Activated CD8-positive, alpha-beta memory T cell treated with anti-CD3 and anti-CD28 coated beads for 1 hour (primary cell): ENCODE measurements around the gene ADAMTS4.

Experiments
- DNase-seq, 2 donors: peaks; one replicate each; pipeline ENCODE4 v3.0.0-alpha.2; 2020; ENCODE audit warnings: low read depth in 1 of 2; ENCODE audit errors: extremely low read depth in 1 of 2

Gene ADAMTS4

GRCh38 chr1:161197560-161198193 is 1.2 kb downstream of the ADAMTS4 start:
- DNase-seq: no peak

DNA sequence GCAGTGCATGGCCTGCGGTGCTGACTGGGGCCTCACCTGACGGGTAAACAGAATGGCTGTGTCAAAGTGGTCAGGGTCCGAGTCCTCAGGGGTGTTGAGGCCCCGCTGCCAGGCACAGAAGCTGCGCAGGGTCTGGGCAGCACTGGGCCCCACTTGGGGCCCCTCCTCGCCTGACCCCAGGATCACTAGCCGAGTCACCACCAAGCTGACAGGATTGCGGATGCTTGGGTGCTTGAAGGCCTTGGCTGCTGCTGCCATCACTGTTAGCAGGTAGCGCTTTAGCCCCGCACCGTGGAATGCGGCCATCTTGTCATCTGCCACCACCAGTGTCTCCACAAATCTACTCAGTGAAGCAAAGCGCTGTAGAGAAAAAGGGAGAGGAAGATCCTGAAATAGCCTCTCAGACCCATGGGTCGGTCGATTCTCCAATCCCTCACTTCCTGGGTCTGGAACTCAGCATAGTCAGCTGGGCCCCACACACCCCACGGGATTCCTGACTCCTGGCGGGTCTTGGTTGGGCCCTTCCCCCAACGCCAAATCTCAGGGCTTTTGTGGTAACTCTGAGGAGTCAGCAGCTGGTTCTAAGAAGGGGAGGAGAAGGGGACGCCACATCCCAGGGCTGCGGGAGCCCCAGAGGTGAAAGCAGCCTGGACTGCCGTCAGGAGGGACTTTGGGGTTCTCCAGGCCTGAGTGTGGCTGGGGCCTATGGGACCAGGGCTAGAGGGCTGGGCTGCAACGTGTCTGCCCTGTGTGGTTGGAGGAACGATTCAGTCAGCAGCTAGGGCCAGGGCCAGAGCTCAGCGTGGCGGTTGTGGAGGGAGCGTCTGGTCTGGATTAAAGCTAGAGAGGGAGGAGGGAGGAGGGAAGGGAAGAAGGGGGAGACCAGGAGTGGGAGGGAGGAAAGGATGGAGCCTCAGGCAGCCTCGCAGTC is 2.1 kb downstream of the ADAMTS4 start:
- no peak for DNase-seq

DNA sequence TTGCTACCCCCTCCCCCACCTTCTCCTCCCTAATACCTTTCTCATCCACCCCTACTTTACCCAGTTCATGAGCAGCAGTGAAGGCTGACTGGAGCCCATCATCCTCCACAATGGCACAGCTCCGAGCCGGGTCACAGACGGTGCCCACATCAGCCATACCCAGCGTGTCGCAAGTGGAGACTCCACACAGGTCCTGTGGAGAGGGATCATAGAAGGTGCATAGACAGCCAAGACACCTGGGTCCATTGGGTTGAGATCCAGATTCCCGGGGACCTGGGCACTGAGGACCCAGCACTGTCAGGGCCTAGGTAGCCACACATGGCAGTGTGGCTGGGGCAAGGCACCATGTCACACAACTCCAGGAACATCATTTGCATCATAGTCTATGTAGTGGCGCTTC is 2.7 kb downstream of the ADAMTS4 start:
- DNase-seq: no peak

GRCh38 chr1:161195171-161195570 is 3.7 kb downstream of the ADAMTS4 start:
- DNase-seq: no peak

- no peak for DNase-seq
Measured at GRCh38 chr1:161193561-161194235, 5.2 kb downstream of the ADAMTS4 start.

DNA sequence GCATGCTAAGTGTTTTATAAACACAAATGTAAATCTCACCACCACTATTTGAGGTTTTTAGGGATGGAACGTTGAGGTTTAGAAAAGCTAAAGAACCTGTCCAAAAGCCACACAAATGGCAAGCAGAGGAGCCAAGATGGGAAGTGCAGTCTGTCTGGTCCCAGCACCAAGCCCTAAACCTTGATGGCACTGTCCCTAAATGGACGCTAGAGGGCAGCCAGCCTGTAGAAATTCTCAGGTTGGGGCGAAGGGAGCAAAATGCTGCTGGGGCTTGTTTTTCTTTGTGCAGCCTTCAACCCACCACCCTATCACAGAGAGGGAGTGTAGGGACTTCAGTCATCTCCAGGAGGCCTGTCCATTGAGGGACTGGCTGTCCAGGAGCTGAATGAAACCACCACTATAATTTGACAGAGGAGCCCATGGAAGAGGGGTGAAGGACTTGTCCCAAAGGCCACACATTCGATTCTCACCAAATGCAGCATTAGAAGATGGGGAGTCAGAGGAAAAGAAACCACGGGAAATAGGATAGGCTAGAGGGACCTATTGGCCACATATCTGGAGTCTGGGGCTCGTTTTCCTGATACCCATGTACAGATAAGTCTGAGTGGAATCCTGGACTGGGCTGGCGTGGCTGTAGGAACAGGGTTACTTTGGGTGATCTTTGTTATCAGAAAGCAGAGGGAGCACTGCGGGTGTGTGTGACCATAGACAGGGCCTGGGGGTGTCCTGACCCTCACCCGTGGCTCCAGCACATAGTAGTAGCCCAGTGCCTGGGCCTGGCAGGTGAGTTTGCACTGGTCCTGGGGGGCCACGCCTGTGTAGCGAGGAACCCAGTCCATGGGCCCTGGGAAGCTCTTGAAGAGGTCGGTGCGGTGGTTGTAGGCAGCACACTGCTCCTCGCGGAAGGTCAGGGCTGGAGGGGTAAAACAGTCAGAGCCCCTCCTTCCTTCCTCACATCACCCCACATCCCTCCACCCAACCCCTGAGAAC is 6.1 kb downstream of the ADAMTS4 start:
- DNase-seq: peak in 1 of 2 donors; percentile 38

DNA sequence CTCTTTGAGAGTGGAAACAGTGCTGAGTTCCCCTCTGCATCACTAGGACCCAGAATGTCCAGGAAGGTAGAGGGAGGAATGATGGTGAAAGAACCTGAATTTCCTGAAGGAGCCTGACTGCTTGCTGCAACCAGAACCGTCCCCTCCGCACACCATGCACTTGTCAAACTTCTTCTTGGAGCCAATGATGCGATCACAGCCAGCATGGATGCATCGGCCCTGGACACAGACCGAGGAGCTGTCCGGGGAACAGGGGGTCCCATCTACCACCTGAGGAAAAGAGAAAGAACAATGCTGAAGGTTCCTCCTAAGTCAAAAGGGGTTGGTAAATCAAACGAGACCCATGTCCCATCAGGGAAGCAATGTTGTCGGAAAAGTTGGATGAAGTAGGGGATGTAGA is 6.9 kb downstream of the ADAMTS4 start:
- DNase-seq: no peak

- no peak for DNase-seq
Measured at GRCh38 chr1:161190962-161191521, 7.8 kb downstream of the ADAMTS4 start.

DNA sequence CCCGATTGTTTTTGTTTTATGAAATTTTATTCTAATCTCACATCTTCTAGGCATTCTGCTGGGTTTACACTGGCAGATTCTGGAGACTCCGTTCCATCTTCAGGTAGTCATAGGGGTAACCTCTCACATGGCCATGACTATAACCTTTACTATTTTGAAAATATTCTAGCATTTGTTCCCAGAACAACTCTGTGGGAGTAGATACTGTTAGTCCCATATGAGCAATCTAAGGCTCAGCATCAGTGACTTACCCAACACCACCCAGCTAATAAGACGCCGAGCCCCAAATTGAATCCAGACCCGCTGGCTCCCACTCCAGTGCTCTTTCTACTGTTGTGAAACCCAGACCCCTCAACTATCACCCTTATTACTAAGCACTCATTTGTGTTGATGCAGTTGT is 9.8 kb downstream of the ADAMTS4 start:
- no peak for DNase-seq

GRCh38 chr1:161188381-161188780 is 10.5 kb downstream of the ADAMTS4 start:
- no peak for DNase-seq

DNA sequence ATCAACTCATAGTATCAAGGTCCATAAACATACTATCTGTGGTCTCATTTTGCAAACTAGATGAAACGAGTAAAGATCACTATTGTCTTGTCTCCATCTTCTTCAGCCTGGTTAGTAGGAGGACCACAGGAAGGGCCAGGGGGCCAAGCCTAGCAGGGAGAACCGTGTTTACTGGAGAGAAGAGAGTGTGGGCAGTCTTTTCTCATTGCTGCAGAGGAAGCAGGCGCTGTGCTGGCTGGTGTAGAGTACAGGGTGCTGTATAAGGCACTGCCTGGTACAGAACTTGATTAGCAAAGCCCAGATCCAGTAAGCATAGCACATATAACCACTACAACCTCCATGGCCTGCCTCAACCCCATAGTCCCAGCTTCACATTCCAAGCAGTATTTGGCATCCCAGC is 11.5 kb downstream of the ADAMTS4 start:
- no peak for DNase-seq

GRCh38 chr1:161185732-161186311 is 13.0 kb downstream of the ADAMTS4 start:
- DNase-seq: no peak

GRCh38 chr1:161185282-161185682 is 13.6 kb downstream of the ADAMTS4 start:
- peak; percentile 30 to 52 for DNase-seq

- peak in 1 of 2 donors; percentile 30 for DNase-seq
Measured at GRCh38 chr1:161182214-161182613, 16.6 kb downstream of the ADAMTS4 start.

DNA sequence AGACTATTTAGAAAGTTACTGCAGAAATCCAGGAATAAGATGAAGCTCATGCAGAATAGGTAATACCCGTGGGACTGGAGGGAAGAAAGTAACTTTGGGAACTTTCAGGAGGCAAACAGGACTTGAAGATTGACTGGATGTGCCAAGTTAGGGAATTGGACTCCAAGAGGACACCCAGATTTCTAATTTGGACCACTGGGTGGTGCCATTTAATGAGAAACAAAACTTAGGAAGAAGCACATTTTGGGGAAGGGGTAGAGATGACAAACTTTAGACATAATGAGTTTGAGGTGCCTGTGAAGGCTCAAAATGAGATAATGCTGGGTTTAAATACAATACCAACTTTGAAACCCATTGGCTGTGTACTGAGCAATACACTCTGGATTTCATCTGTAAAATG is 18.2 kb downstream of the ADAMTS4 start:
- no peak for DNase-seq

DNA sequence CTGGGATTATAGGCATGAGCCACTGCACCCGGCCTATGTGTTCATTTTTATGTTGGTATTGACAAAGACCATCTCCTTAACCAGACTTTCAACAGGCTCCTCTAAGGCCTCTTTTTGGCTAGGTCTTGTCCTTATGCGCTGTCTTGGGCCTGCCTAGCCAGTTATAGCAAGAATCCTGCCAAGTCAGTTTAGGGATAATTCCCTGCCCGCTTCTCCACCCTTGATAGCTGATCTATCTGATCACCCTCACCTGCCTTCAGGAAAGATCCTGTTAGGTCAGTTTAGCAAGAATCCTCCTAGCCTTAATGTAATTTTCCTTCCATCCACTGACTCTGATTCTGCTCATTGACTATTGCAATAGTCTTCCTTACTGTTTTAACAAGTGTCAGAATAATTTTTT is 19.2 kb downstream of the ADAMTS4 start:
- DNase-seq: no peak

GRCh38 chr1:161177936-161178244 is 21.0 kb downstream of the ADAMTS4 start:
- DNase-seq: no peak

GRCh38 chr1:161177112-161177935 is 21.5 kb downstream of the ADAMTS4 start, which contains the start of gene B4GALT3:
Gene B4GALT3, minus strand, starts transcription at chr1:161177507. Its CDS starts 1,447 bp downstream, at chr1:161176060.
- DNase-seq: peak; percentile 76 to 95
